ENCODE data around the gene ACOT7.
"Not testable (repeated sequence)": the region's sequence is repeated elsewhere in the genome, so short reads cannot be mapped to it uniquely, and the experiment has no call there.

ACOT7 gene

DNA sequence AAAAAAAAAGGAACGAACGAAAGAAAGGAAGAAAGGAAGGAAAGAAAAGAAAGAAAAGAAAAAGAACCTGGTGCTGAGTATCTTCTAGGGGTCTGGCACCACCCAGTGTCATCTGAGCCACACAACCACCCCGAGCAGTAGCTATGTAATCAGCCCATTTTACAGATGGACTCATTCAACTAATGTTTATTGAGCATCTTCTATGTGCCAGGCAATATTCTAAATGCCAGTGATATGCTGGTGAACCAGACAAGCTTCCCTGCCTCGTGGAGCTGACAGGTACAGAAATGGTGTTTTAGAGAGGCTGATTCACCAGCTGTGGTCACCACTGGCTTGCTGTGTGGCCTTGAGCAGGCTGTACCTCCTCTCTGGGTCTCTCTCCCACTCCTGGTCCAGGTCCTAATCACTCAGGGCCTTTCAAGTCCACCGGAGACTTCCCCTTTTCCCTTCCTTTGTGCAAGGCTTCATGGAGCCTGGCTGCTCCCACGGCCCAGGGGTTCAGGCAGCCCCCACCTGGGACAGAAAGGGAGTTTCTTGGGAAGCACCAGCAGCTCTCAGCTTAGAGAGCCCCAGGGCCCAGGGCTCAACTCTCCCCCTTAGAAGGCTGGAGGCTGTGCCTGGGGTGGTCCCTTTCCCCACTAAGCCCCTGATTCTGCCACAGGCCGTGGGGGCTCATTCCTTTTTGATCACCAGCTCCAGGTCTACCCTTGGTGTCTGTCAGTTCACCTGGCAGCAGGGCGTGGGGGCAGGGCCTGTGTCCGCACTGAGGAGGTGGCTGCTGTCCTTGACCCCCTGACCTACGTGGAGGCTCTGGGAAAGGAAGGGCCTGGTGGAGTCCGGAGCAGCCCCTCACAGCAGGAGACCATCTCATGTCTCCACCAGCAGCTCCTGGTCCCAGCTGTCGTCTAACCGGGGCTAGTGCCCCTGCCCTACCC lies 38.3 kb upstream of the ACOT7 start:
- not testable (repeated sequence) for H3K36me3 ChIP-seq (ENCODE audit: control insufficient read depth, insufficient read depth, low read length); DNase-seq (ENCODE audit: low read depth, low spot score); H3K27me3 ChIP-seq (ENCODE audit: control insufficient read depth, insufficient read depth, low read length); H3K9me3 ChIP-seq (ENCODE audit: control insufficient read depth, insufficient read depth, low read length); H3K4me1 ChIP-seq (ENCODE audit: control insufficient read depth, insufficient read depth, low read length); H3K27ac ChIP-seq (ENCODE audit: low read length); H3K4me3 ChIP-seq (ENCODE audit: low read length)
- WGBS (ENCODE audit: insufficient coverage, insufficient read length), result no CpG with 5 or more reads among the region's 13 CpGs

DNA sequence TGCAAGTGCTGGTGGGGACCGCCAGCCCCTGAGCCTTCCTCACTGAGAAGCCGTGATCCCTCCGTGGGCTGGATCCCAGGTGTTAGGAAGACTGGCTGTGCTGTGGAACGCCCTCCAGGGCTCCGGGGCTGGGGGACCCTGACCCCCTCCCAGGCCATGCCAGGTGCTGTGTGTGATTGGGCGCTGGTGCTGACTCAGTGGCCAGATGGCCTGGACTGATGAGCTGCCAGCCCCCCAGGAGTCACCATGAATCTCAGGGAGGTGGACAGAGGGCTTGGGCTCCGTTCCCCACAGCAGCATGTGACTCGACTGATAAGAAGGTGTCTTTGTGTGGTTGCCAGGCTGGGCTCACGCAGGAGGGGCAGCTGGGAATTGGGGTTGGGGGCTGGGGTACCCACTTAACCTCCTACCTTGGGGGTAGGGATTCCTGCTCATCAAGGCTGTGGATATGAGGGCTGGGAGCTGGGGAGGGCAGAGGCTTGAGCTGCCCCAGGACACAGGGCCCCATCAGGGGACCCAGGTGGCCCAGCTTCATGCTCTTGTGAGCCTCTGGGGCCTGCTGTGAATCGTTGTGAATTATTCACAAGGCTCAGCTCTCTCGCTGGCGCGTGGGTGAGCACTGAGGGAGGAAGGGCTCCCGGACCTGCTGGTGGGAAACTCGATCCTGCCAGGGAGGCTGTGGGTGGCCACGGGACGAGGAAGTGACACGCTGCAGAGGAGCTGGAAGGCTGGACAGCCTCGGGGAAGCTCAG lies 36.3 kb upstream of the ACOT7 start:
- H3K27me3 ChIP-seq (ENCODE audit: control insufficient read depth, insufficient read depth, low read length), result peaks cover 15% of the 10 kb centered on the region
- not testable (repeated sequence) for H3K36me3 ChIP-seq (ENCODE audit: control insufficient read depth, insufficient read depth, low read length); H3K9me3 ChIP-seq (ENCODE audit: control insufficient read depth, insufficient read depth, low read length); H3K27ac ChIP-seq (ENCODE audit: low read length); H3K4me3 ChIP-seq (ENCODE audit: low read length); H3K4me1 ChIP-seq (ENCODE audit: control insufficient read depth, insufficient read depth, low read length); DNase-seq (ENCODE audit: low read depth, low spot score)
- no CpG with 5 or more reads among the region's 19 CpGs for WGBS (ENCODE audit: insufficient coverage, insufficient read length)

DNA sequence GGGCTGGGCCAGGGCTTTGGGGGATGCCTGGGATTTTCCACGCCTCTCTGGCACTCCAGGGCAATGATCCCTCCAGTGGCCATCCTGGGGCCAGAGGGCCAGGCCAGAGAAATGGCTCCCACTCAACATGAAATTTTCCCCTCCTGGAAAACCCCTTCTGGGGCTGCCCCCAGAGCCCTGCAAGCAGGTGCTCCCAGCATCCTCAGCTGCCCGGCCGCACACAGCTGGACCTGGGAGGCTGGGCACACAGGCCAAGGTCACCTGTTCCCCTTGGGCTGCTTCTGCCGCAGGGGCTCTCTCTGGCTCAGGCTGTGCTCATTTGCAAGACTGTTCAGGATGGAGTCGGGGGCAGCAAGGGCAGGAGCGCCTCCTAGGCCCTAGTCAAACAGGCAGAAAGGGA lies 34.9 kb upstream of the ACOT7 start:
- not testable (repeated sequence) for H3K36me3 ChIP-seq (ENCODE audit: control insufficient read depth, insufficient read depth, low read length); H3K27ac ChIP-seq (ENCODE audit: low read length); H3K4me1 ChIP-seq (ENCODE audit: control insufficient read depth, insufficient read depth, low read length); H3K4me3 ChIP-seq (ENCODE audit: low read length); DNase-seq (ENCODE audit: low read depth, low spot score); H3K9me3 ChIP-seq (ENCODE audit: control insufficient read depth, insufficient read depth, low read length)
- peaks cover 27% of the 10 kb centered on the region for H3K27me3 ChIP-seq (ENCODE audit: control insufficient read depth, insufficient read depth, low read length)
- WGBS (ENCODE audit: insufficient coverage, insufficient read length), result no CpG with 5 or more reads among the region's 6 CpGs

DNA sequence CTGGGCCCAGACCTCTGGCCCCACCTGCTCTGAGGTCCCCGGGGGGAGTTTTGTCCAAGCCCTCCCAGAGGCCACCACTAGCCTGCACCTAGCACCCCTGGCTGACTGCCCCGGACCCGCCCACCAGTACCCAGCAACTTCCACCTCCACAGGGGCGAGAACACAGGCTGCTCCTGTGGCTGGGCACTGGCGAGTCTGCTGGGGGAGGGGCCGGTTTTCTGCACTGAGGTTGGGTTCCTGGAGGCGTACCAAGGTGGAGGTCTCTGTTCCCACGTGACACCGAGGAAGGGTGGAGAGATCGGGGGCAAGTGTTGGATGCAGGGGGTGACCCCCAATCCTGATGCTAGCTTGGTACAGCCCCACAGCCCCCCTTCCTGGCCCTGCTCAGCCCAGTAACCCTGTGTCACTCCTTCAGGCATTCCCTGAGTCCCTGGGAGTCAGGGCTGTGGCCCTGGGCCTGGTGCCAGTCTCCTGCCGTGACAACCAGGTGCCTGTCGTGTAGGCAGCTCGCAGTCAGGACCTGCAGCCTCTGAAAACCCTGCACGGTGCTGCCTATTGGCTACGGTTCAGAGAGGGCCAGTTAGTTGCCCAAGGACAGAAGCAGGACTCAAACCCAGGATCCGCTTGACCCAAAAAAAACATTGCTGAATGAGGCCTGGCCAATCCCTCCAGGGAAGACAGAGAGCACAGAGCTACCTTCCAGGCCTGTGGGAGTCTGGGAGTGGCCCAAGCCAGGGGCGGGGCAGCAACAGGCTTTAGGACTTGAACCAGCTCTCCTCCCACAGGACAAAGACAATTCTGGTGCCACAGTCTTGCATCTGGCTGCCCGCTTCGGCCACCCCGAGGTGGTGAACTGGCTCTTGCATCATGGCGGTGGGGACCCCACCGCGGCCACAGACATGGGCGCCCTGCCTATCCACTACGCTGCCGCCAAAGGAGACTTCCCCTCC lies 34.1 kb upstream of the ACOT7 start:
- Histone ChIP-seq H3K4me3 (ENCODE audit: low read length) (no peak overlapping the region), H3K4me1 (ENCODE audit: control insufficient read depth, insufficient read depth, low read length) (peaks cover 12% of the 10 kb centered on the region; the same call in 1 of the 2 replicates)

DNA sequence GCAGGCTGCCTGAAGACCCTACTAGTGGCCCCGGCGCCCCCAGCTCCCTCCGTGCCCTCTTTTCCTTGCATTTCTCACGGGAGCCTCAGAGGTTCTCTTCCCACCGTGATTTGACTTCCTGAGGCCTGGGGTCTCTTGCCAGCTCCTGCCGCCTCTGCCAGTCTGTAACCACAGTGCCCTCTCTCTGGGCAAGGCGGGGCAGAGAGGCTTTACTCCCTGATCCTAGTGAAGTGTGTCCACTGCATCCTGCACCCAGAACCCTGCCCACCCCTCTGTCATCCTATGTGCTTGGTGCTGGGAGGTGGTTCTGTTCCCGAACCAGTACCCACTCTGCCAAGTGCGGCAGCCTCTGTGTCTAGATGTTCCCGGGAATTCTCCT lies 33.4 kb upstream of the ACOT7 start:
- Histone ChIP-seq H3K27ac (ENCODE audit: low read length) (no peak overlapping the region), H3K4me1 (ENCODE audit: control insufficient read depth, insufficient read depth, low read length) (peaks cover 12% of the 10 kb centered on the region; the same call in 1 of the 2 replicates), H3K36me3 (ENCODE audit: control insufficient read depth, insufficient read depth, low read length) (no peaks in the 10 kb centered on the region; the same call in 1 of the 2 replicates), H3K9me3 (ENCODE audit: control insufficient read depth, insufficient read depth, low read length) (no peaks in the 10 kb centered on the region), H3K4me3 (ENCODE audit: low read length) (no peak overlapping the region), H3K27me3 (ENCODE audit: control insufficient read depth, insufficient read depth, low read length) (peaks cover 31% of the 10 kb centered on the region)
- WGBS (ENCODE audit: insufficient coverage, insufficient read length), result no CpG with 5 or more reads among the region's 10 CpGs
- no peak for DNase-seq (ENCODE audit: low read depth, low spot score)

More for the DNA sequence above, 34.1 kb upstream of the ACOT7 start:
- Histone ChIP-seq H3K9me3 (ENCODE audit: control insufficient read depth, insufficient read depth, low read length) (no peaks in the 10 kb centered on the region), H3K36me3 (ENCODE audit: control insufficient read depth, insufficient read depth, low read length) (no peaks in the 10 kb centered on the region; the same call in 1 of the 2 replicates), H3K27ac (ENCODE audit: low read length) (no peak overlapping the region), H3K27me3 (ENCODE audit: control insufficient read depth, insufficient read depth, low read length) (peaks cover 31% of the 10 kb centered on the region)
- WGBS (ENCODE audit: insufficient coverage, insufficient read length), result no CpG with 5 or more reads among the region's 26 CpGs
- DNase-seq (ENCODE audit: low read depth, low spot score), result no peak

DNA sequence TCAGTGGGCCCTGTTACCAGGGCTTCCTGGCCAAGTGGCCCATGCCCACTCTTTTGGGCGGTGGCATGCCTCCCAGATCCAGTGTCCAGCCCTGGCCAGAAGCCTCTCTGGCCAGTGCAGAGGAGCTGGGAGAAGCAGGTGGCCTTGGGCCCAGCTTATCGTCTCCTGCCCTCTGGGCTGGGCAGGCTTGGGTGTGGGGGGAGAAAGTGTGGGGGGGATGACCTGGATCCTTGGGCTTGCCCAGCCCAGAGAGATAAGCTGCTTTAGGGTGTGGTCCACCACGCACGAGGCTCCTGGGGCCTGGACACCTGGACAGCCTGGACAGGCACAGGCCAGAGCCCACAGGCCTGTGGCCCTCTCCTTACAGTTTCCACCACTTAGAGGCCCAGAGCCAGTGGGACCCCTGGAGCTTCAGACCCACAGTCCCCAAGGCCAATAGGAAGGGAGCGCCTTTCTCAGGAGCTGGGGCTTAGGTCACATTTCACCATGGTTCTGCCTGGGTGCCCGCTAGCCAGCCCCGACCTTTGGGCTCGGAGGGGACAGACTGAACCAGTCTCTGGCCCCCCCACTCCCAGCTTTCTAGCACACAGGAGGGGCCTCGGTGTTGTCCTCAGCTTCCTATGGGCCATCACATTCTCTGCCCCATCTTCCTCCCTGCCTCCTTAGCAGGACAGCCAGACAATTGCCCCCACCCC lies 32.9 kb upstream of the ACOT7 start:
- Histone ChIP-seq H3K4me3 (ENCODE audit: low read length) (no peak overlapping the region), H3K9me3 (ENCODE audit: control insufficient read depth, insufficient read depth, low read length) (no peaks in the 10 kb centered on the region), H3K36me3 (ENCODE audit: control insufficient read depth, insufficient read depth, low read length) (no peaks in the 10 kb centered on the region; the same call in 1 of the 2 replicates), H3K4me1 (ENCODE audit: control insufficient read depth, insufficient read depth, low read length) (peaks cover 12% of the 10 kb centered on the region; the same call in 1 of the 2 replicates), H3K27ac (ENCODE audit: low read length) (no peak overlapping the region), H3K27me3 (ENCODE audit: control insufficient read depth, insufficient read depth, low read length) (peaks cover 36% of the 10 kb centered on the region)
- no CpG with 5 or more reads among the region's 9 CpGs for WGBS (ENCODE audit: insufficient coverage, insufficient read length)
- no peak for DNase-seq (ENCODE audit: low read depth, low spot score)

DNA sequence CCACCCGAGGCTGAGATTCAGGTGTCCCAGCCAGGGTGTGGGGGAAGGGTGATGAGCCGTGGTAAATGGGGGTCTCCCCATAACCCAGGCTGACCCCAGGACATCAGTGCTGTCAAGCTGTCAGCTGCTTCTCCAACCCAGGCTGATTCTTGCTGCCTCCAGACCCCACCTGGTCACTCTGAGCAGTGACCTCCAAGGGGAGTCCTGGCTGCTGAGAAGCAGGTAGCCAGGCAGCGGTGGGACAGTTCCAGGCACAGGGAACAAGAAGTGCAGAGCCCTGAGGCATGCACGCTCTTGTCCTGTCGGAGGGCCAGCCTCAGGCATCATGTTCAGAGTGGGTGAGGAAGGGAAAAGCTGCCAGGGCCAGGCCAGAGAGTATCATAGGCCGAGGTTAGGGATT lies 32.1 kb upstream of the ACOT7 start:
- no peaks in the 10 kb centered on the region for H3K9me3 ChIP-seq (ENCODE audit: control insufficient read depth, insufficient read depth, low read length)
- H3K27me3 ChIP-seq (ENCODE audit: control insufficient read depth, insufficient read depth, low read length), result peaks cover 44% of the 10 kb centered on the region
- DNase-seq (ENCODE audit: low read depth, low spot score), result no peak
- no CpG with 5 or more reads among the region's 6 CpGs for WGBS (ENCODE audit: insufficient coverage, insufficient read length)
- H3K4me1 ChIP-seq (ENCODE audit: control insufficient read depth, insufficient read depth, low read length), result peaks cover 13% of the 10 kb centered on the region; the same call in 1 of the 2 replicates
- no peak overlapping the region for H3K27ac ChIP-seq (ENCODE audit: low read length)
- H3K36me3 ChIP-seq (ENCODE audit: control insufficient read depth, insufficient read depth, low read length), result no peaks in the 10 kb centered on the region; the same call in 1 of the 2 replicates
- H3K4me3 ChIP-seq (ENCODE audit: low read length), result no peak overlapping the region

DNA sequence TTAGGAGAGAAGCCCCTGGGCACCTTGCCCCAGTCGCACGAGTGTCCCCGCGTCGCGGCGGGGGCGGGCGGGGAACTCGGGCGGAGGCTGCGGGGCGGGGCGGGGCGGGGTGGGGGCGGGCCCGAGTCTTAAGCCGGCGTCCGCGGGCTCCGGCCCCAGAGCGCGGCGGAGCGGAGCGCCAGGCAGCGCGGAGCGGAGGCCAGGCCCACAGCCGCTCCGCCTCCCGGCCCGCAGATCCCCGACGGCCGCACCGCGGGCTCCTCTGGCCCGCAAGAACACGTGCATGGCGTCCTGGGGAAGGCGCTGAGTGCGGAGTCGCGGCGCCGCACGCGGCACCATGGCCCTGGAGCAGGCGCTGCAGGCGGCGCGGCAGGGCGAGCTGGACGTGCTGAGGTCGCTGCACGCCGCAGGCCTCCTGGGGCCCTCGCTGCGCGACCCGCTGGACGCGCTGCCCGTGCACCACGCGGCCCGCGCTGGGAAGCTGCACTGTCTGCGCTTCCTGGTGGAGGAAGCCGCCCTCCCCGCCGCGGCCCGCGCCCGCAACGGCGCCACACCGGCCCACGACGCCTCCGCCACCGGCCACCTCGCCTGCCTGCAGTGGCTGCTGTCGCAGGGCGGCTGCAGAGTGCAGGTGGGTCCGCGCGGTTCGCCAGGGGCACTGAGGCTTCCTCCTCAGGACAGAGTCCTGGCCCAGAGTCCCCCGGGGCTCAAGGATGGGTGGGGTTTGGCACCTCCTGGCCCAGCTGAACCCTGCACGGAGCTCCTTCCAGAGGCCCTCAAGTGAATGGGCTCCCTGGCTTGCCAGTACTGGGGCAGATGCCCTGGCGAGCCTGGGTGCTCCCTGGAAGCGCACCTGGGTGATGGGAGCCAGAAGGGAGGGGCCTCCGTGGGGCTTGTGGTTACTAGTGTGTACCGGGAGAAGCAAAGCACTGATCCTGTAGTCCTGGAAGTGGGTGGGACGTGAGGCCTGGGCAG lies 31.3 kb upstream of the ACOT7 start, which contains the start of gene ESPN:
Gene ESPN (plus strand): TSS at position 158 of the 975 bp plus-strand sequence. CDS start 180 bp downstream, at position 338.
- Histone ChIP-seq H3K27ac (ENCODE audit: low read length) (no peak within 1 kb of the TSS), H3K9me3 (ENCODE audit: control insufficient read depth, insufficient read depth, low read length) (no peaks in the 10 kb centered on the region), H3K4me3 (ENCODE audit: low read length) (peak within 1 kb of the TSS; percentile 38; the same call in 1 of the 2 replicates), H3K27me3 (ENCODE audit: control insufficient read depth, insufficient read depth, low read length) (peaks cover 51% of the 10 kb centered on the region), H3K36me3 (ENCODE audit: control insufficient read depth, insufficient read depth, low read length) (no peaks in the 10 kb centered on the region; the same call in 1 of the 2 replicates), H3K4me1 (ENCODE audit: control insufficient read depth, insufficient read depth, low read length) (peaks cover 13% of the 10 kb centered on the region)
- WGBS (ENCODE audit: insufficient coverage, insufficient read length), result no CpG with 5 or more reads among the region's 99 CpGs
- DNase-seq (ENCODE audit: low read depth, low spot score), result no peak

Data from iPS DF 6.9 (cell line).